GM03348 (cell line): ENCODE measurements around the gene FANCG.

ENCODE experiments used
- DNase-seq: peaks from one replicate; pipeline ENCODE4 v3.0.0; 2012; ENCODE audit warnings: low spot score

Gene FANCG

GRCh38 chr9:35103660-35104191 is 24.0 kb upstream of the FANCG start:
- no peak for DNase-seq

GRCh38 chr9:35102769-35103659 is 23.3 kb upstream of the FANCG start, which contains the start of gene STOML2:
TSS of gene STOML2 (minus strand) at chr9:35103131. CDS start at chr9:35103094, 37 bp downstream.
- peak; percentile 96 for DNase-seq

- peak; percentile 26 for DNase-seq
Measured at GRCh38 chr9:35102465-35102768, 22.7 kb upstream of the FANCG start.

DNA sequence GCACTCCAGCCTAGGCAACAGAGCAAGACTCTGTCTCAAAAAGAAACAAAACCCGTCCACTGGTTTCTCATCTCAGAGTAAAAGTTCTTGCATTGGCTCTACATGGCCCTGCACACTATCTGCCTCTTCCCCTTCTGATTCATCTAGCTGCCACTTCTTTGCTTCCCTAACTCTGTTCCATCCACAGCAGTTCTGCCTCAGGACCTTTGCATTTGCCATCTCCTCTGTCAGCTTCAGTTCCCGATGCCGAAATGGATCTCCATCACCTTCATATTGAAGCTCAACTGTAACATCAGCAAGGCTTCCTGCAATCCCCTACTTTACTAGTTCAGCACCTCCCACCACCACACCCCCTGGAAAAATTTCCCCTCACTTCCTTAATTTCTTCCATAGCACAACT is 17.8 kb upstream of the FANCG start:
- no peak for DNase-seq

DNA sequence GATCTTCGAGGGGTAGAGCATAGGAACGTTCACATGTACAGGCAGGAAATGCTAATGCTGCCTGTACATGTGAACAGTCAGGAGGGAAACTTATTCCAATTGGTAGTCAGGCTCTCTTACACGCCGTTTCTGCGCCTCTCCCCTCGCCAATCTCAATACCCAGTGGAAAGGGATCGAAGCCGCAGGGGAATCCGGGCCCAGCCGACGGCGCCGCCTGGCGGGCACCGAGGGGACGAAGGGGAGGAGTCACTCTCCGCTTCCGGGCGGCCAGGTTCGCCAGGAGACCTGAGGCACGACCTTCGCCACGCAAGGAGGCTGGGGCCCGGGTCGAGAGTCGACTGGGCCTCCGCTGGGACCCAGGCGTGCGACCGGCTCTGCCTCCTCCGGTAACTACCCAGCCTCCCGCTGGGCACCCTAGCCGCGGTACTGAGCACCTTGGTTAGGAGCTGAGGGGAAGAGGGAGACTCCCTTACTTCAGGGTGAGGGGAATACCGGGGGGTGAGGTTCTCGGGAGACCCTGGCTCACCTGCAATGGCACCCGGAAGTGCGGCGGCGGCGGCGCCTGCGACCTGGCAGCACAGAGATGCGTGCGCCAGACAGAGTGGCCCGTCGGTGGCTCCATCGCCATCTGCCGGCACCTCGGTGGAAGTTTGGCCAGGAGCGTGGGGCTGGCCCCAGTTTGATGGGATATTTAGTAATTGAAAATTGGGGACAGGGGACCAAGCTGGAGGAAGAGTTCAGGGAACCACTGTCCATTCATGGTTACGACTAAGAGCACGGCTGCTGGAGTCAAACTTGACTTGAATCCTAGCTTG is 16.5 kb upstream of the FANCG start, which contains the start of gene PIGO:
TSS of gene PIGO (minus strand) at position 557 of the 815 bp plus-strand sequence. CDS start 1,026 bp downstream, outside the sequence.
- DNase-seq: peak; percentile 92

DNA sequence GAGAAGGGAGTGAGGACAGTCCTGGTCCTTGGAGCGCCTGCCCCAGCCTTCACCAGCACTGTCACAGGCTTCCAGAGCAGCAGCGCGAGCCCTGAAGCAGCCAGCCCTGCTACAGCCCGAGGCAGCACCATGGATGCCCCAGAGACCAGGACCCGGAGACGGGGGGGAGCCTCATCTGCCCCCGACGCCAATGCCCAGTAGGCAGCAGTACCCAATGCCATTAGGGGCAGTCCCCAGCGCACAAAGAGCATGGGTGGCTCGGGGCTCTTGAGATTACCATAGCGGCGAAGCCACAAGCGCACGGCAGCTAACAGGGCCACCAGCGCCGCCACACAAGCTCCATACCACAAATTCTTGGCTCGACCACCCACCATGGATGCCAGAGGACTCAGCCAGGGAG is 11.8 kb upstream of the FANCG start:
- no peak for DNase-seq

- no peak for DNase-seq
Measured at GRCh38 chr9:35089434-35089833, 9.7 kb upstream of the FANCG start.

DNA sequence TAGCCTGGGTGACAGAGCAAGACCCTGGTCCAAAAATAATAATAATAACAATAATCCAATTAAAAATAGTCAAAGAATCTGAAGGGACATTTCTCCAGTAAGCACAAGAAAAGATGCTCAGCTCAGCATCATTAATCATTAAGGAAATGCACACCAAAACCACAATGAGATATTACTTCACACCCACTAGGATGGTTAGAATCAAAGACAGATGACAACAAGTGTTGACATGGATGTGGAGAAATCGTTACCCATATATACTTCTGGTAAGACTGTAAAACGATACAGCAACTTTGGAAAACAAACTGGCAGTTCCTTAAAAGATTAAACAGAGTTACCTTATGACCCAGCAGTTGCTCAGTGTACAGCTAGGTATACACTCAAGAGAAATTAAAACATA is 5.3 kb upstream of the FANCG start:
- DNase-seq: no peak

DNA sequence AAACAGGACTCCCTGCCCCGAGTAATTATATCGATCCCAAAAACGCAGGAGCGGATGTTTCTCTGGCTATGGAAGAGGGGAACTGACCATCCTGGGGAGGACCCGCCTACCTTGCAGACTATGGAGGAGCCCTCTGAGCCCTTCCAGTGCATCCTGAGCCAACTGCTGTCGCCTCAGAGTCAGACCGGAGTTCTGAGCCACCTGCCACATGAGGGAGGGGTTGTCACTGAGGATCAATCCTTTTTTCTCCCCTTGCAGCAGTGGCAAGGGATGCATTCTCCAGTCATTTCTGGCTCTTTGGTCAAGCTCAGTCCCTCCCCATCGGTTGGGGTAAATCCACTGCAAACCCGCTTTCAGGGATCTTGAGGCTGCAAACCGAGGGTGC is 709 bp downstream of the FANCG start:
- no peak for DNase-seq

- DNase-seq: no peak
Measured at GRCh38 chr9:35078066-35078465, 1.7 kb downstream of the FANCG start.

DNA sequence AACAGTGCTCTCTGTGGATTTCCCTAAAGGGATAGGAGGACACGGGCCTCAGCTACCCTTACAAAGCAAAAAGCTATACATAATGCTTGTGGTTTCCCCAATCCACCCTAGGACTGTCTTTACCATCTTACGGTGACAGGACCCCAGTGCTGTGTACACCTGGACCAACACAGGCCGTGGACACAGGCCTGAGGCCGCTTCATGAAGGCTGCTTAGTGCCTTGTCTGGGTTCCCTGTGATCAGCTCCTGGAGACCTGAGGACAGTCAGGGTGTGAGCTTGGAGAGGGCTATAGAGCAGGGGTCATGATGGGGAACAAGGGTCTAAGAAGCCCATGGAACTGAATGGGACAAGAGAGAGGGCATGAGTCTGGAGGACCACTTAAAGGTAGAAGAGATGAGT is 2.9 kb downstream of the FANCG start:
- no peak for DNase-seq

GRCh38 chr9:35075358-35075757 is 4.4 kb downstream of the FANCG start:
- DNase-seq: no peak

DNA sequence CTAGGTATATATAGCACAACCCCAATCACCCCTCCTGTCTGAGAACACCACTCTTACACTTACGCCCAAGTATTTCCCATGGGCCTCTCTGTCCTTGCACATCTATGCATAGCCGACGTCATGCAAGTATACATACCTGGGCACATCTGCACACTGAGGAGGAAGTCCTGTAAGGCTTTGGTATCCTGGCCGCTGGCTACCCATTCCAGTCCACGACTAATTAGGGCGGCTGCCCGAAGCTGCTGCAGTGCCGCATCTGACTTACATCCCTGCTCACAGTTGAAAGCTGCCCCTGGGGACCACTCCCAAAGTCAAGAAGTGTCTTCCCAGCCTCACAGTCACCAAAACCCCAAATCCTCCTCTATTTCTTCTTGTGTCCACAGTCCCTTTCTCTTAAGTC is 5.0 kb downstream of the FANCG start:
- no peak for DNase-seq

DNA sequence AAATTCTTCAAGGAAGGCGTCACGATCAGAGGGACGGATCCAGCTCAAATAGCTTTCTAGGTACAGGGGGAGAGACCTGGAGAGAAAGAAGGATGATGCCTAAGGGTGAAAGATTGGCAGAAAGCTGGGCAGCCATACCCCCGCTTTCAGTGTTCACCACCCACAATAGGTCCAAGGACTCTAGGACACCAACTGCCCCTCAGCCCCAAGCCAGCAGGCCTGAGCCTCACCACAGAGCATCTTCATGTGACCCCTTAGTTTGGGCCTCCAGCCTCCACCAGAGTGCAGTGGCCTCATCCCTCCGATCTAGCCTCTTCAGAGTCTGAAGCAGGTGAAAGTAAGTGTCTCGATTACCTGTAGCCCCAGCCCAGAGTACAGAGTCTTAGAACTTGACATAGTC is 5.6 kb downstream of the FANCG start:
- no peak for DNase-seq

- no peak for DNase-seq
Measured at GRCh38 chr9:35073279-35073612, 6.5 kb downstream of the FANCG start.

- peak; percentile 99 for DNase-seq
Measured at GRCh38 chr9:35072461-35073278, 7.1 kb downstream of the FANCG start, which contains the start of gene VCP. TSS of gene VCP (minus strand) at chr9:35072625. CDS start at chr9:35072353, 272 bp downstream.

DNA sequence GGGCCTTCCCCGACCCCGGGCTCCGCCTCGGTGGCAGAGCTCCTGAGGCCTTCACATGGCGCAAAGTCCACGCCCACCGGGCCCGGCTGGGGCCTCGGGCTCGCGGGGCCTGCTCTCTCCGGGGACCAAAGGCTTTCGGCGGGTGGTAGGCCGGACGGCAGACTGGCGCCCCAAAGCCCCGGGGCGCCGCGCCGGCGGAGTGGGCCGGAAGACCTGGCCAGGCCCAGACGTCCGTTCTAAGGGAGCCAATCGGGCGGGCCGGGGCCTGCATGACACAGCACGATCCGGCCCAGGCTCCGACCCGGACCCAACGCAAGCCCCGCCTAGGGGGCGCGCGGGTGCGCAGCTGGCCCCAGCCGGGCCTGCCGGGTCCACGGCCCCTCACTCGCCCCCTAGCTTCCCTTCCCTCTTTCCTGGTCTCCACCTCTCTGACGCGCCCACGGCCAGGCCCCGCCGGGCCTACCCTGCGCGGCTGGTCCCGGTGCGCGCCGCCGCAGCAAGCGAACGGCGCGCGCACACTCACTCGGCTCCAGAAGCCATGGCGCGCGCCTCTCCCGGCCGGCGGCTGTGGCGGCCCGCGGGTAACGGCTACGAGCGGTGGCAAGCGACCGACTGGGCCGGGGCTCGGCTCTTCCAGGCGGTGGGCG is 7.8 kb downstream of the FANCG start:
- DNase-seq: peak; percentile 93

DNA sequence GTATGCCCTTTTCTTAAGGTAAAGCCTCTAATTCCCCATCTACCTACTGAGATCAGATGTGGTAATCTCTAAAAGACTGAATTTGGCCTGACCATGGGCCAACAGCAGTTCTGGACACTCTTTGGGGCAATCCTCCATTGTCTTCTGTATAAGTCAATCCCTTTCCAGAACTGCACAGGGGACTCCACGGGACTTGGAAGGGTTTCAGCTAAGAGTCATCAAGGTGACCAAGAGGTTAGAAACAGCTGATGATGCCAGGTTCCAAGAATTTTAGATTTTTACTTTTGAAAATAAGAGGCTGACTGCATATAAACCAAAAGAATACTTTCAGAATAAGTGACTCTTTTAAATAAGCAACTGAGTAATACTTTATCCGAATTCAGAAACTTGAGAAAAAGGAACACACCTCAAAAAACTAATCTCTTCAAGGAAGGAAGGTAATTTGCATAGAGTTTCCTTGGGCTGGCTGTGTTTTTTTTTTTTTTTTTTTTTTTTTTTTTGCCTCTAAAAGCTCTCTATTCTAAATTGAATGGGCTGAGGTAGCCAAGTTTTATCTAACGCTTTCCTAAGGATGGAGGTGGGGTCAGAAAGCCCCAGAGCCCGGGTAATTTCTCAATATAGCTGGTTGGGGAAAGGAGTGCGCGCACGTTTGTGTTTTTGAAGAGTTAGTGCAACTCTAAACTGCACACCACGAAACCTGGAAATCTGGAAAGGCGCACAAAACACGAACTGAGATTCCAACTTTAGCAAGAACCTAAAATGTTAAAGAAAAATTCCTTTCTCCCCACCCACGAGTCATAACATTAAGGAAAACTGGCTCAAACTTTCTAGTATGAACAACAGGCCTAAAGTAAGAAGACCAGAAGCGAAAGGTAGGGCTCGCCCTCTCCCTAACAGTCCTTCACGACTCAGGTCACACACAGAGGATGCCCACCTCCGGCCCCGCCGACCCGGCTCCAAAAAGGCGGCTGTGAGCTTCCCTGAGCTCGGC is 8.6 kb downstream of the FANCG start:
- peak; percentile 18 for DNase-seq

DNA sequence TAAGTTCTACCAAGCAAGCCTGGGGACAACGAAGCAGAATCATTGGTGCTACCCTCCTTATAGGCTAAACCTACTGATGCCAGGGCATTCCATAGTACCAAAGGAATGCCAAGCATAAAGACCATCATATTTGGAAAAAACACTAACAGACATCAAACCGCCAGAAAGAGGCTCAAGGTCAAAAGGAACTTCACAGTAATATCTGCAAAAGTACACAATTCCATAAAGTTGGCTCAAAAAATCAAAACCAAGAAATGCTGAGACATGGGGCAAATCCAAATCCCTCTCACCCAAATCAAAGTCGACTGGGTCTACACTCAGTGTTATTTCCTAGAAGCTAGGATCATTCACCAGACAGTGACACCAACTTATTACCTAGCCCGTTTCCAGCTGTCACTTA is 10.7 kb downstream of the FANCG start:
- DNase-seq: no peak

DNA sequence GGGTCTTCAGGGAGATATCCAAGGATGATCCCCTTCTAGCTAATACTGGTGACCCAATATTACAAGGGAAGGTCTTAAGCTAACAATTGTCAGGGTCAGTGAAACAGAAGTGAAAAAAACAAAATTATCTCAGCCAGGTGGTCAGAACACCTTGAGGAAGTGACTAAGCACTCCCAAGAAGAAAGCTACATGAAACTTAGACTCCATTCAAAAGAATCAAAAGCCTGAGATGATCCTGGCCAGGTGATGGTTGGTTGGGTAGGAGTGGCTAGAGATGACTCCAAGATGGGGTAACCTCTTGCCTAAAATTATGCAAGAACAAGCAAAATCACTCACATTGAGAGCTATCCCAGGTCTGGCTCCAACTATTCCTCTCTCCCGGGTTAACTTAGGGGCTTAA is 12.7 kb downstream of the FANCG start:
- no peak for DNase-seq
